Occipital lobe (tissue), 2 donors: Measurements from ENCODE around the gene TBC1D22A. TPM values are rescaled to one million over a fixed set of nuclear protein-coding genes. Genes with fewer than 3 reads are reported as not detected.
A peak's percentile ranks its signal among the peaks of the same experiment; 100 is the strongest.

ENCODE experiments used
- DNase-seq: peaks from one replicate; lab custom pipeline; 2025; lab: John Stamatoyannopoulos, UW
- total RNA-seq: library from RNA; depleted of rRNA; stranded (reverse); fragments of >200 nt; gene quantifications from one replicate; pipeline ENCODE4 v1.2.3, GENCODE V29; 2014

Gene TBC1D22A
- total RNA-seq, 1 donor from 2014 or later: 4.5 TPM

DNA sequence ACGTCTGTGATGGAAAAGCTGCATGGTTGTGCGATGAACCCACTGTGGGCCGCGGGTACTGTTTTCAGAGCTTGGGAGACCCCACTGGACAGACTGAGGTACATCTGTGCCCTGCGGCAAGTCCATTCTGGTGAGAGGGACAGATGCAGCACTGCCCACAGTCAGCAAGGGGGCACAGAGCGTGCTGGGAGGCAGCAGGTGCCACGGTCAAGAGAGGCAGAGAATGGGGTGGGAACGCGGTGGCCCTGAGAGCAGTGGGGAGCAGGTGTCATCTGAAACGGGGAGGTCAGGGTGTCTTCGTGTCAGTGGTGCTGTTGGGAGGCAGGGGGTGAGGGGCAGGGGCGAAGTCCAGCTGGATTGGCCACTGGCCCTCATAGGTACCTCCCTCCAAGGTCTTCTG, 32.0 kb downstream of the TBC1D22A start:
- no peak for DNase-seq

GRCh38 chr22:46795140-46795539, 32.7 kb downstream of the TBC1D22A start:
- DNase-seq: no peak

DNA sequence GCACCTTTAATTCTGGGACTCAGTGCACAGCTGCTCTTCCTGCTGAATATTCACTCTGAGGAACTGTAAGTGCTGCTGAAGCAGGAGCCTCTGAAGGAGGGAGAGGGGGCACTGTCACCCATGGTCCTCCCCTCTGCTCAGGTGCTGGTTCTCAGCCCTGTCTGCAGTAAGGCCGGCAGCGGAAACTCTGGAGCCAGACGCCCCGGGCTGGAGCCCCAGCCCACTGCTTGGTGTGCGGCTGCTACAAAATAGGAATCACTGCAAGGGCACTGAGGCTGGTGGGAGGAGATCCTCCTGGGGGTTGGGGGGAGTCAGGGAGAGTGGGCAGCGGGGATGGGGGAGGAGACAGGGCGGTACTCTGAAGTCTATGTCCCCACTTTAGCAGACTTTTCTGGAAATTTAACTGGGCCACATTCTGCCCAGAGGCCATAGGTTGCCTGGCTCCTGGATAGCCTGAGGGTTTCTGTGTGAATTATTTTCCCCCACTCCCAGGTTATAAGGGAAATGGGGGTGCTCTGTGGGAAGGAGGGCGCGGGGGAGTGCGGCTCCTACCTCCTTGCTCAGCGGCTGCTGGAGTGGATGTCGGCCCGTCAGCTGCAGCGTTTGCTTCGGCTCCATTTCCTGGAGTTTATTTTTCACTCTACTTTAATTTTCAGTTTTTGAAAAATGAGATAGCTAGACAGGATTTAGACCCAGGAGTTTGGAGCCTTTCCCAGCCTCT, 33.6 kb downstream of the TBC1D22A start:
- no peak for DNase-seq

- DNase-seq: no peak
These were observed 34.2 kb downstream of the TBC1D22A start for GRCh38 chr22:46796566-46797195.

- no peak for DNase-seq
These were observed 34.9 kb downstream of the TBC1D22A start for GRCh38 chr22:46797355-46797754.

- DNase-seq: no peak
These were observed 35.6 kb downstream of the TBC1D22A start for GRCh38 chr22:46798041-46798365.

GRCh38 chr22:46798366-46799350, 36.2 kb downstream of the TBC1D22A start:
- DNase-seq: peak; percentile 56

DNA sequence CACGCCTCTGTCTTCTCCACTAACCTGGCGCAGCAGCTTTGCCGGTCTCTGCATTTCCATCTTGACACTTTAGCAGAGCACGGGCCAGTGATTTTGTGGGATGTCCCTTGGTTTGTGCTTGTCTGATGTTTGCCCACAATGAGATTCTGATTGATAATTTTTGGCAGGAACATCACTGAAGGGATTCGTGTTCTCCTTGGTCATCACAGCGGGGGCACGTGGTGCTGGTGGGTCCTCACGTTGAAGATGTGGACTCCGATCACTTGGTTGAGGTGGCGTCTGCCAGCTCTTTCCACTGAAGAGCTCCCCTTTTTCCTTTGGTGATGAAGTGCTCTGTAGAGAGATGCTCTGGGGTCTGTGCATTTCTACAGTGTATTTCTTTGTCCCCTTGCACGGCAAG, 37.2 kb downstream of the TBC1D22A start:
- DNase-seq: no peak

DNA sequence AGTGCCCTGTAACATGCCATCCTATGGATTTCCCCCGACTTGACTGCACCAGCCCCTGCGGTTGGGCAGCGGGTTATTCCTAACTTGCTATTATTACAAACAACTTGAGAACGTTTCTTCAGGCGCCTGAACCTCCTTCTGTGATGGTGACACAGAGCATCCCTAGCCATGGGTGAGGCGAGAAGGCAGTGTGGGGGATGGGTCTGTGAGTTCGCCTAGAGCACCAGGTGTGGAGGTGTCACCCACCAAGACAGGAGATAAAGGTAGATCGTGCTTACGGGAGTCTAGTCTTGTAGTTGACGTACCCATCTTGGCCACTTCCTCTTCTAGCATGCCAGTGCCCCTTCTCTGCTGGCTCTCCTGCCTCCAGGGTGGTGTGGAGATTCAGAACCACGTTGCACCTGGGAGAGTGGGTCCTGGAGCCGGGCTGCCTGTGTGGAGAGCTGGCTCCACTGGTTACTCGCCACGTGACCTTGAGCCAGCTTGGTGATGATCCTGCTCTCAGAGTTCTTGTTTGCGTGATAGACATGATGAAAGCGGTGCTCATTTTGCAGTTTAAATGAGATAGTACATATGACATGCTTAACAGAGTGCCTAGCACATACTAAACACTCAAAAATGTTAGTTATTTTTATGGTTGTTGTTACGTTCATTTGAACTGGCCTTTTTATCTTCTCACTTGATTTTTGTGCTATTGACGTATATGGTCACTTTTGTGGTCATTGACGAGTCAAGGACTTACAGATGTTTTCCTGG, 37.8 kb downstream of the TBC1D22A start:
- DNase-seq: no peak

DNA sequence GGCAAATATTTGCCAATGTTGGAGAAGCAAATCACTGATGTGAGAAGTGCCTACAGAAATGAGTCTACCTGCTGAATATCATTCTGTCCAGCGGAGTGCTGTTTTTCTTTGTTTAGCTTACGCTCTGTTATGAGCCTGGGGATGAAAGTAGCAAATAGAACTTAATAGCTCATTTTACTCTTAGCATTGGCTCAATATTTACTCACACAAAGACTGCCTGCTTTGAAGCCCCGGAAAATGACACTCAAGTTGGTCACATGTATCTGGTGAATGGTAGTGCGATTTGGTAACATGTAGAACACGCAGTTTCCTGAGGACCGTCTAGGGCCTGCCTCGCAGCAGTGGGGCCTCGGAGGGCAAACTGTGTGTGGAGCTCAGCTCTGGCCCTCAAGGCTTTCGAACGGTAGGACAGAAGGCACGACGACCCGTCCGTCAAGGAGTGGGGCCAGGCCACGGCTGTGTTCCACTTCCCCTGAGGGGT, 38.9 kb downstream of the TBC1D22A start:
- DNase-seq: no peak

DNA sequence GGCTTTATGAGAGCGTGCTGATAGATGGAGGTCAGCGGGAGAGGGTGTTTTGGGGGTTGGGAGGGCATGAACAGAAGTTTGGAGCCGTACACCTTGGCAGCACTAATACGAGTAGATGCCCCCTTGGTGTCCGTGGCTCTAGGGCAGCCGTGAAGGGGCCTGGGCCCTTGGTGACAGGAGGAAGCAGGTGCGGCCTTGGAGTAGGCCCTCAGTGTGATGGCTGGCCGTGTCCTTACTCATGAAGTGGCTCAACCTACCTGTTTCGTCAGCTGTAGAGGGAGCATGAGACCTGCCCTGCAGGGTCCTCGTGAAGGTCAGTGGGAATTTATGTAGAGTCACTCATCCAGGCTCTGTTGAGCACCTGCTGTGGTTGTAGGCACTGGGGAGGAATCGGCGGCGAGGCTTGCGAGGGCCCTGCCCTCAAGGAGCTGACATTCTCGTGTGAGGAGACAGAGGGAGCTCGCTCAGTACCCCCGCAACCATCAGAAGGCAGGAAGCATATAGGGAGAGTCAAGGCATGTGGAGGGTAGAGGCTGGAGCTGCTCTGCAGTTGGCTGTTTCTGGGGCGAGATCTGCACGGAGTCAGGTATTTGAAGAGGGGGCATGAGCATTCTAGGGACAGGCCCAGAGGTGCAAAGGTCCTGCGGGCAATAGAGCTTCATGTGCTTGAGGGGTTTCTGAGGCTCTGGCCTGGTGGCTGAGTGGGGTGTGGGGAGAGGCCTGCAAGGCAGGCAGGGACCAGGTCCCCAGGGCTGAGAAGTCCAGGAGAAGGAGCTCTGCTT, 39.6 kb downstream of the TBC1D22A start:
- DNase-seq: no peak

- DNase-seq: no peak
These were observed 40.2 kb downstream of the TBC1D22A start for GRCh38 chr22:46802608-46803027.

GRCh38 chr22:46803031-46803880, 40.8 kb downstream of the TBC1D22A start:
- no peak for DNase-seq

- DNase-seq: no peak
These were observed 41.5 kb downstream of the TBC1D22A start for GRCh38 chr22:46803936-46804335.

DNA sequence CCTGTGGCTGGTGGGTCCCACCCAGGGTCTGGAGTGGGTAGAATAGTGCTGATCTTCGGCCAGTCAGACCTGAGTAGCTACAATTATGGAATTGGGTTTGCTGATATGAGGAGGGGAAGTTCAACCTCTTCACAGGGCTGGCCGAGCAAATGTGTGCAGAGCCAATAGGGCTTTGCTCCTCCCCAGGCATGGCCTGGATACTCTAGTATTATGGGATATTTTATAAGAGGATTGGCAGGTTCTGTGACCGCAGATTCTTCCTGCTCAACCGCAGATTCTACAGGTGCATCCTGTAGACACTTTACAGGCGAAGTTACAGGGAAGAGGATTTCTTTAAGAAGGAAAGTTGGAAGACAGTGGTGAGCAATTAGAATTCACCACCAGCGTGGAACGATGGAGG, 44.3 kb downstream of the TBC1D22A start:
- no peak for DNase-seq

- no peak for DNase-seq
These were observed 45.0 kb downstream of the TBC1D22A start for GRCh38 chr22:46807458-46807857.

DNA sequence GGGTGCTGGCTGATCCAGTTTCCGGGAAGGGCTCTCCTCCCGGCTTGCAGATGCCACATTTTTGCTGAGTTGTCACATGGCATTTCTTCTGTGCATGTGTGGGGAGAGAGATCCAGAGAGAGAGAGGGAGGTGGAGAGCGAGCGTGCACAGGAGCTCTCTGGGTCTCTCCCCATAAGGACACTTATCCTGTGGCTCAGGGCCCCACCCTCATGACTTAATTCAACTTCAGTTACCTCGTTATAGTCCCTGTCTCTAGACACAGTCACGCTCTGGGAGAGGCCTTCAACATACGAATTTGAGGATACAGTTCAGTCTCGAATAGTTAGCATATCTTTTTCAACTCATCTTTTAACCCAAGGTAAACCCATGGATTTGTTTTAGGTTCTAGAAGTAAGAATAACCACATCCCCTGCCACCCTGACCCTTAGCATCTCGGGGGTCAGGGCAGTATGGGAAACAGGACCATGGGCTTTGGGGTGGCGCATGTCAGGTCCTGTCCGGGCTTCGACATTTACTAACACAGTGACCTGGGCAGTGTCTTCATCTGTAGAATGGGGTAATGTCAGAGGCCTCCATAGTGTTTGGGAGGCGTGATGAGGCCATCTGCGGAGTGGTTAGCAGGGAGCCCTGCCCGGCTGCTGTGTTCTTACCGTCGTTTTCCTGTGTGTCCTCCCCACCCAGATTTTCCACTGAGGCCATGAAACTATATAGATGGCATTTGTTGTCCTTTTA, 46.9 kb downstream of the TBC1D22A start:
- no peak for DNase-seq

GRCh38 chr22:46810856-46811786, 48.7 kb downstream of the TBC1D22A start:
- DNase-seq: no peak
